Umbilical cord (tissue), 2 donors: ENCODE data around the gene PIMREG. TPM values are rescaled to one million over a fixed set of nuclear protein-coding genes. Genes with fewer than 3 reads are reported as not detected.
A peak's percentile ranks its signal among the peaks of the same experiment; 100 is the strongest.

Source experiments
- DNase-seq: peaks from one replicate; pipeline ENCODE4 v3.0.0-alpha.2; 2015; ENCODE audit warnings: low spot score
- total RNA-seq: library from RNA; depleted of rRNA; stranded (reverse); fragments of >200 nt; gene quantifications from one replicate; pipeline ENCODE4 v1.2.3, GENCODE V29; 2014; ENCODE audit warnings: low replicate concordance; ENCODE audit not compliant: insufficient read depth

Gene PIMREG, protein sequence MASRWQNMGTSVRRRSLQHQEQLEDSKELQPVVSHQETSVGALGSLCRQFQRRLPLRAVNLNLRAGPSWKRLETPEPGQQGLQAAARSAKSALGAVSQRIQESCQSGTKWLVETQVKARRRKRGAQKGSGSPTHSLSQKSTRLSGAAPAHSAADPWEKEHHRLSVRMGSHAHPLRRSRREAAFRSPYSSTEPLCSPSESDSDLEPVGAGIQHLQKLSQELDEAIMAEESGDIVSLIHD
- total RNA-seq = 3.1 TPM

DNA sequence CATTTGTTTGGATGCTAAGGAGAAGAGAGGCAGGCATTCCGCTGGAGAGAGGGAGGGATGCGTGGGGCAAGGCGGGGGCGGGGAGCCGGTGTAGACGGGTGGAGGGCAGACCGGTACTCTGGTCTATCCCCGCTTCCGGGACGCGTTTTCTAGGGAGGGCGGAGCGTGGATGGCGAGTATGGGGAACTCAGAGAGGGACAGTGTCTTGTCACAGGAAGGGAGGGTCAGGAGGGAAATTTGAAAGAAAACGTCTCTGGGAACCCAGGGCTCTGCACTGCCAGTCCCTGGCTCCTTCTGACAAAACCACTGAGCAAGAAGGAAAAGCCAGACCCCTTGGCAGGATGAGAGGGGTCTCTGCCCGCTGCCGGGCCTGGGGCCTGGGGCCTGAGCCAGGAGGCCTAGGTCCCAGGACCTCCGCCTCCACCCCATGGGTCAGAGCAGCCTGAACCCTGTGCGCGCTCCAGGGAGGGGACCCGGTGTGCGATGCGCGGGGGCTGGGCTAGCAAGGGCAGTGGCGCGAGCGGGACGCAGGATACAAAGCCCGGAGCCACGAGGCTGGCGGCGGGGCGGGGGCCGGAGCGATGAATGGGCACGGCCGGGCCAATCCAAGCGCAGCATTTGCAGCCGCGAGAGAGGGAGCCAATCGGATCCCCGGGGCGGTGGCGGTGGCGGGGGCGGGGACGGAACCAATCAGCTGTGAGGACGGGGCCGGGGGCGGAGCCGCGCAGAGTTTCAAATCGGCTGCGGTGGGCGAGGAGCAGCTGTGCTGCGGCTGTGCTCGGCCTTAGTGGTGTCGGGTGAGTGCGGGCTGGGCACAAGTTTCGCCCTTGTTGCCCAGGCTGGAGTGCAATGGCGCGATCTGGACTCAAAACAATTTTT, at the start of gene PIMREG:
Gene PIMREG, plus strand, starts transcription at position 764 of the 879 bp plus-strand sequence. CDS start 656 bp downstream, outside the sequence.
- peak; percentile 97 for DNase-seq

DNA sequence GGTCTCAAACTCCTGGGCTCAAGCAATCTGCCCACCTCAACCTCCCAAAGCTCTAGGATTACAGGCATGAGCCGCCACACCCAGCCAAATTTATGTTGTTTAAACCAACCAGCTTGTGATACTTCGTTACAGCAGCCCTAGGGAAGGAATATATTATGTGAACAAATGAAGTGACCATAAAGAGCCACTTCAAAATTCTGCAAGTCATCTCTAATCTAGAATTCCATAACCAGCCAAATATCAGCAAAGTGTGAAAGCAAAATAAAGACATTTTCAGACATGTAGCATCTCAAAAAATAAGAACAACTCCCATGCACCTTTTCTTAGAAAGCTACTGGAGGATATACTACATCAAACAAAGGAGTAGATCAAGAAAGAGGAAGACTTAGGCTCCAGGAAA, 45.3 kb upstream of the PIMREG start:
- no peak for DNase-seq

DNA sequence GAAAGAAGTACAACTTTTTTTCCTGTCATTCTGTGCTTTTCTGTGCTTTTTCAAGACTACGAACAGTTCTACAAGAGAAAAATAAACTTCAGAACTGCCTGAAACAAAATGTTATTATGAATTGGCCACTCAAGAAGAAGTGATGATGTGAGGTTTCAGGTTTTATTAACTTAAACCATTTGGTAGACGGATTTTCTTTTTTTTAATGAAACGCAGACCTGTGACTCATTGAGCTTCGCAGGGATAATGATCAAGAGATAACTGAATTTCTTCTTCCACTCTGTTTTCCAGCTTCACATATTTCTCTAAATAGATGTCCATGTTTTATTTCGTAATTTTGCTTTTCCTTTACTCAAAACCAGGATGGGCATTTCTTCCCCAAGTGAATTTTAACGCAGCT, 42.0 kb upstream of the PIMREG start:
- peak; percentile 21 for DNase-seq

DNA sequence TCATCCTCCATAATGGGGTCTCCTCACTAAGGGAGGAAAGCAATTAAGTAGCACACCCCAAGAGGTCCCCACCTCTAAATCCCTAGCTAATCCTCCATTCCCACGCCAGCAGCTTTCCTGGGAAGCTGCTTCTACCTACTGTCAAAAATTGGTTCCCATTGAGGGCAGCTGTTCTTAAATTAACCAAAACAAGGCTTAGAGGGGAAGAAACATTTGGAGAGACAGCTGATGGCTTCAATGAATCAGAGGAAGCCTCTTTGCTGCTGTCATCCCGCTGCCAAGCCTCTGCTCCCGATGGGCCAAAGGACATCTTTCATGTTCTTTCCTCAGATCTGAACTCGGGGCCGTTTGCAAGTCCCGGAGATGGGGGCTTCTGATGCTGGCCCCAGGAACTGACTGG, 36.0 kb upstream of the PIMREG start:
- no peak for DNase-seq

DNA sequence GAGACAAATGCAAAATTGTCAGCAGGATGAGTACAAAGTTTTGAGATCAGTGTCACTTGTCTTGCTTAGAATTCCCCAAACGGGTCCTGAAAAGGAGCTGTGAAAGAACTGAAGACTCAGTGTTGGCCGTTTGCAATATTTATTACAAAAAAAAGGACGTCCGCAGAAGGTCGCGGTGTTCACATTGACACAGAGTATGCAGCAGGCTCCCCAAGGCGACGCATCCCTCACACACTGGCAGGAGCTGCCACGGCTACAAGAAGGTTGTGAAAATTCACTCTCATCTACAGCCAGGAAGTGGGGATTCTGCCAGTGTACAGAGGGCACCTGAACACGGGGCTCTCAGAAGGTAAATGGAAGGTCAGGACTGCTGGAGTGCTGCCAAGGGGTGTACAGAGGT, 35.5 kb upstream of the PIMREG start:
- DNase-seq = no peak

DNA sequence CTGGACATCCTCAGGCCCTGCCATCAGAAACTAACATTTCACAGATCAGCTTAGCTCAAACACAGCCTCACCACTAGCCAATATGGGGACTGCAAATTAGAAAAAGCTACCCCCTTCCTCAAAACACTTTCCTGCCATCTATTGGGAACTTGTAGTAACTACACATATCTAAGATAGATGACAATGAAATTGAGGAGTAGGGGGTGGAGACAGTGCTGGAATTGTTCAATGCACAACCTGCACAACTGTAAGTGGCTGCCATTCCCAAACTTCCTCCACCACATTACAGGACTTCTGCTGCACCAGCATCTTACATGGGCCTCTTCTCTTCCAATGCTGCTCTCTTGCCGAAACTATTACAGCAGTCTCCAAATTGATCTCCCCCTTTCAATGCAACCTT, 31.2 kb upstream of the PIMREG start:
- no peak for DNase-seq

DNA sequence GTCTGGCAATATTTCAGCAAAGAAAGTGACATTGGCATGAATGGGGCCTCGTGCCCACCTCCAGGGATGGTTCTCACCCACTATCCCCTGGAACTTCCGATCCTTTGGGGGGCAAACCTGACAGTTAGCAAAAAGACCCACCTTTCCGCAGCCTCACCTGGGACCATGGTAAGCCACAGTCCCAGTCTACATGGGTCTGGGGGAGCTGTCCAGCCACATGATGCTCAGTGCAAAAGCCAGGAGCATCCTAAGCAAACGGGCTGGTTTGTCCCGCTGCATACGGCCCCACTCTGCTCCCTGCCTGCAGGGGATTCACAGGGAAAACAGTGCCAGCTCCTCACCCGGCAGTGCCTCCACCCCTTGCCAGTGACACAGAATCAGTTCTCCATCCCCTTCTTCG, 28.6 kb upstream of the PIMREG start:
- no peak for DNase-seq

DNA sequence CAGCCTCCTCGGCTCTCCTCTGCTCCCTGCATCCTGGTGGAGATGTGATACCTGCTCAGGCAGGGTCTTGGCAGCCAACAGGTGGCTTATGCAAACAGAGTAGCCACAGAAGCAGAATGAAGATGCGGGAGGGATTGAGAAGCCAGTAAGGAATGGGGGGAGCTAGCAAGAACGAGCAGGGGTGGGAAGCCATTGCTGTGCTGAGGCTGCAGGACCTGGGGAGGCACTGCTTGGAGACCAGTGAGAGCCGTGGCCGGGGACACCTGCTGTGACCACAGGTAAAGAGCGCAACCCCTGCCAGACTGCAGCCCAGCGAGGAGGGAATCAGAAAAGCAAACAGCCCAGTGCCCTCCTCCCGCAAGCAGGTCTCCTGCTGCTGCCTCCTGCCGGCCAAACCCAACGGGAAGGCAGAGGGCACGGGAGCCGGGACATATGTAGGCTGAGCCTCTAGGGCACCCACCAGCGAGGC, 24.0 kb upstream of the PIMREG start:
- DNase-seq = no peak

DNA sequence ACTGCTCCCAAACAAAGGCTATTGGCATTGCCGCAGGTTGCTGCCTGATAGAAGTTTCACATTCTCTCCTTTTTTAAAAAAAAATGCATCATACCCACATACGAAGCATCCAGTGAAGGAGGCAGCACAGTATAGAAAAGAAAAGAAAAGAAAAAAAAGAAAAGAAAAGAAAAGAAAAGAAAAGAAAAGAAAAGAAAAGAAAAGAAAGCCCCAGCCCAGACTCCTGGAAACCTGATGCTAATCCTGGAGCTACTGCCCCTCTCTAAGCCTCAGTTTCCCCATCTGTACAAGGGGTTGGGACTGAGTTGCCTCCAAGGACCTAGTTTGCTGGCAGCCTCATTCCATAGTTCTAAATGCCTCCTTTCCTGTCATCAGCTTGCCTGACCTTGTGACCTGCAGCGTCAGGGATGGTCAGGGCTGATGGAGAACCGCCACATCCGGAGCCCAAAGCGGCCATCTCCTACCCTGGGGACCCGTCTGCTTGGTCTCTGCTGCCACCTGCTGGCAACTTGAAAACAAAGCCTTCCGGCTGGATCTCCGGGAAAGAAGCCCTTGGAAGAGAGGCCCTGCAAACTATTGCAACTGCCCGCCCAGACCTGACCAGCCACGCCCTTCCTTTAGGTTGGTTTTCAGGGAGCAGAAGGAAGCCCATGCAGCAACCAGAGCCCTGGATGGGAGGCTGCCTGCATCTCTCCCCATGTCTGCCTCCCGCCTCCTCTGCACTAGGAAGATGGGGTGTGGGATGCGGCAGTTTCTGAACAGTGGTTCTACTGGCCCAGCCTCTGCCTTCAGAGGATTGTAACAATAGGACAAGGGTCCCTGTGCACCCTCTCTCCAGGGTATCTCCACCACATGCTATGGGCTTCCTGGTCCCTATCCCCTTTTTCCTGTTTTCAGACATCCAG, 22.3 kb upstream of the PIMREG start:
- peak; percentile 76 for DNase-seq

DNA sequence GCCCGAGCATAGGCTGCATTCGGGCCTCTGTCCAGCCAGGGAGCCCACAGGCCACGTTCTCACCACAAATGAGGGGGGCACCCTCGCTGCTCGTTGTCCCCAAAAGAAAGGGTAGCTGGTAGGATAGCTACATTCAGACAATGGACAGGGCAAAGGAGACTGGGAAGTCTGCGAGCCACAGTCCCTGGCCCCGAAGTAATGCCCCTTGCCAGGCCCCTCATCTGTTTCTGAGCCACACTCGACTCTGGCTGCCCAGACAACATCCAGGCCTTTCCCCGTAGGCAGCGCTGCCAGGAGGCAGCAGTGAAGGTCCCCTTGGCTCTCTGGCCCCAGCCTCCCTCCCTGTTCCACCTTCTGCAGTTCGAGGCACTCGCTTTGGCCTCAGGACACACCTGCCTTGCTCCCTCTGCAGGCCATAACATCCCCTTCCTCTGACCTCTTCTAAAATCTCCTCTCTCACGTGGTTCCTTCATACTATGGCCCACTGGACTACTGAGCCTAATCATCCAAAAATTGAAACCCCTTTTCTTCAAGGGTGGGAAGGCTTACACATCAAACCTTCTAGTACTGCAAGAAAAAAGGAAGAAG, 21.5 kb upstream of the PIMREG start:
- no peak for DNase-seq

DNA sequence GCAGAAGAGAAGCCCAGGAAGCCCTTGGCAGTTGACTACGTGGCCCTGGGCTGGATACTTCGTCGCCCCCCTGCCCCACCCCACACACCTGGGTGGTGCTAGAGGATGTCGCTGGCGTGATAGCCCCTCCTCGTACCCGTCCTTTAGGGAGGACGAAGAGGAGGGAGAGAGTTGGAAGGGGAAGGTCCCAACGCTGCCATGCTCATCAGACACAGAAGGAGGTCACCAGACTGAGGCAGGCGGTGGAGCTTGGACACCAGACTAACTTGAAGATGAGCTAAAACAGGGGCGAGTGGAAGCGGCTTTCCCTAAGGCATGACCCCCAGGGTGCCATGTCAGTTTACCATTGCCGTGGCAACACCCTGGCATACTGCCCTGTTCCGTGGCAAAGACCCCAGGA, 20.3 kb upstream of the PIMREG start:
- no peak for DNase-seq

DNA sequence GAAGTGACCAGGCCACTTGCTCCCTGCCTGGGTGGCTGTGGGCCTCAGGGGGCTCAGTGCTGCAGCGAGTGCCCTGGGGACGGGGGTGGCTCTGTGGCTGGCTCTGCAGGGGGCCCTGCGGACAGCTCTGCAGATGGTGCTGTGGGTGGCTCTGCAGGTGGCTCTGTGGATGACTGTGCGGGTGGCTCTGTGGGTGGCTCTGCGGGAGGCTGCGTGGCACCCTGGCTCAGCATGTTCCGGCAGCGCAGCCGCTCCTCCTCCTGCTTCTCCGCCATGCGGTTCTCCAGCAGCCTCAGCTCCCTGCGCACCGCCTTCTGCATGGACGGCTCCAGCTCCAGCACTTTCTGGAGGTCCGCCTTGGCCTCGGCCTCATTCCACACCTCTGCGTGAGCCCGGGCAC, 18.8 kb upstream of the PIMREG start:
- DNase-seq = no peak

DNA sequence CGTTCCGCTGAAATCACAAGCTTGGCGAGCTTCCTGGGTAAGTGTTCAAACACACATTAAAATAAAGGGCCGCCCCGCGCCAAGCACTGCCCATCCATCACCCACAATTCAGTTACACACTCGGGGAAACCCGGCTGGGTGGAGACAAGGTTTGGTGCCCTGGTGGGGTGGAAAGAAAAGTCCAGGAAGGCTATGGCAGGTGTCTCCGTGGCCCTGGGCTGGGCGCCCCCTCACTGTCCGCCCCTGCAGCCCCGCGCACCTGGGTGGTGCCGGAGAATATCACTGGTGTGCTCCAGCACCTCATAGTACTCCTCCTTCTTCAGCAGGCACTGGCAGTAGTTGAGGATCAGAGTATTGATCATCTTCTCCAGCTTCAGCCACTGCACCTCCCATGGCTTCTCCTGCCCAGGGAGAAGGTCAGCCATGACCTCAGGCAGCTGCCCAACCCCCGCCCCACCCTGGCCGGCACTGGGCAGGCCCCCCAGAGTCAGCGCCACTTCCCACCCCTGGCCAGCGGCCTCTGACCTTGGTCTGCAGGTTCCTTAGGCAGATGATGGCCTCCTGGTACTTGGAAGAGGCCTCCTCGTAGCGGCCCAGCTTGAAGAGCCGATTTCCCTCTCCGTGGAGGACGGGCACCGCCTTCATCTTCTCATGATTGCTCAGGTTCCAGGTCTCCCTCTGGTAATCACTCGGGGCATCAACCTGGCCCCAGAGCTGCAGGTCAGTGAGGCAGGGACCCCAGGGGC, 17.7 kb upstream of the PIMREG start:
- DNase-seq = no peak

DNA sequence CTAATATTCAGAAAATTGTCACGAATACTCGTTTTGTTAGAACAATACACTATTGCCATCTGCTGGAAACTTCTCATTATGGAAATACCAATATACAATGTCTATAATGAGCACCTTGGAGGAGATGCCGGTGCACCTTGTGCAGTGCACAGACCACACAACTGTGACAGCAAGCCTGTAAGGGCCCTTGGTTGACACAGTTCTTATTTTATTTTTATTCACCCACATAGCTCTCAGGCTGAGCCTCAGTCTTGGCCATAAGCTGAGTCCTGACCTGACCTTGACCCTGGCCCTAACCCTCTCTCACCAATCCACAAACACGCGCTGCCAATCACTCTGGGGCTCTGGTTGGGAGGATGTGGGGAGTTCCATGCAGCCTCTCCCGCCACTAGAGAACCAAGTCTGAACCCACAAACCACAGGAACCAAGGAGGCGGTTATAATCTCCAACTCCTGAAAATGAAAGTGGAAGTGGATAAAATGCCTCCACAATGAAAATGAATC, 16.9 kb upstream of the PIMREG start:
- DNase-seq = no peak

DNA sequence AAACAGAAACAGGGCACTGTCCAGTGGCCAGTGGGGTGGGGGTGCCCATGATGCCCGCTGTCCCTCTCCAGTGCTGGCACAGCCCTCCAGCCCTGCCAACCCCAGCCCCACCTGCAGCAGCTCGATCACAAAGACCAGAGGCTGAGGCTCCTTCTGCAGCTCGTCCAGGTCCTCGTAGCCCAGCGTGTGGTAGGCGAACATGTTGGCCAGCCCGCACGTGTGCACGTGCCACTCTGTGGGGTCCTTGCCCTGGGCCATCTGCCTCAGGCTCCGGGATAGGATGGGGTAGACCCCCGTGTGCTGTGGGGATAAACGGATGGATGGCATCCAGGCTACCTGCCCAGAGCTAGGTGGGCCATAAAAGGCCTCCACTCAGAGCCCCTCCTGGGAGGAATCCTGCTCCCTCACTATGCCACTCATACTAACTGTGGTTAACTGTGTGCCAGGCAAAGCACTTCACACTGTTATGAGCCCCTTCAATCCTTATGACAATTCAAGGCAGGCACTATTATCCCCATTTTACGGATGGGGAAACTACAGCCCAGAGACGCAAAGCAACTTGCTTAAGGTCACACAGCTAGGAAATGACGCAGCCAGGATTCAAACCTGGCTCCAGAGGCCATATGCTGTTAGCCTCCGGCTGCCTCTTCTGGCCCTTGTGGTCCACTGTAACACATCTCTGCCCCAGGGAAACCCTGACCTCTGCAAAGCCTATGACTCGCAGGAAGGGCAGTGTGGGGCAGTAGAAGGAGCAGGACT, 15.9 kb upstream of the PIMREG start:
- DNase-seq = no peak

DNA sequence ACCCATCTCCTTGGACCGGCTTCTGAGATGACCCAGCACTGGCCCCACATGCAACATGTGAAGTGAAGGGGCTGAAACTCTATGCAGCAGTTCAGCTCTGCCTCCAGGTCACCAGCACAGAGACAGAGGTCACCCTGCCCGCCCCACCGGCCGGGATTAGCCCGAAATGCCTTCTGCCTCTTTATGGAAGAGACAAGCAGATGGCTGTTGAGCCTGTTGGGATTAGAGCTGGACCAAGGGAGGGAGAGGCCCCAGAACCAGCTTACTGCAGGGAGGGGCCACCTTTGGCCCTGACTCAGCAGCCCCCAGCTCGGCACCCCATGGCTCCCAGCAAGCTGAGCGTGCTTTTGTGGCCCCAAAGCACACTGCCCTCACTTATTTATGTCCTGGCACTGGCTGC, 15.0 kb upstream of the PIMREG start:
- DNase-seq = no peak

DNA sequence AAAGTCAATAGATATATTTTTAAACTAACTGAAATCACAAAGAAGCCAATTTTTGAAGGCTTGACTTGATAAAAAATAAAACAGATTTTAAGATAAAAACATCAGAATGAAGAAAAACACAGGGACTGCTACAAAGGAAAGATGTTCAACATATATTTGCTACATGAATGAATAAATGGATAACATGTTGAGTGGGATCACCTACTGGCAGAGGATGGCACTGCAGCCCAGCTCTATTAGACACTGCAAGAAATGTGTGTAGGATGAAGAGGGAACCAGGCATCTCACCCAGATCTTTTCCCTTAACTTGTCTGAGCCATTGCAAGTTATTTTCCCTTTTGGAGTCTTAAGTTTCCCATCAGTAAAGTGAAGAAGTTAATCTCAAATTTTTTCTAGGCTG, 13.5 kb upstream of the PIMREG start:
- DNase-seq = no peak

DNA sequence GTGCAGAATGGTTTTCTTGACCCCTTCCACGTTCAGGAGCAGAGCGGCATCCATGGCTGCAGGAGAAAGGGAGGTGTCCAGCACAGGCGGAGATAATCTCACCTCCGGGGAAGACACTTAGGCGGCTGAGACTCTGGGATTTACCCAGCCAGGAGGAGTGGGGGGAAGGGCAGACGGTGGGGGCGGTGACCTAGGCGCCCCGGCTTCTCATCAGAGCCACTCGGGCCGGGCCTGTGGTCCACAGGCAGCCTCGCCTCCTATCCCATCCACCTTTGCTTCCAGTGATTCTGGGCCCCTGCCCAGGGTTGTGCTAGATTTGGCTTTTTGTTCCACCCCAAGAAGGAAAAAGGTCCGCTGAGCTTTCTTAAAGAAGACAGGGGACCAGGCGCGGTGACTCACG, 9.2 kb upstream of the PIMREG start, which contains the start of gene AIPL1:
Gene AIPL1, minus strand, starts transcription at position 71 of the 400 bp plus-strand sequence. Its CDS starts 17 bp downstream, at position 54.
- no peak for DNase-seq

DNA sequence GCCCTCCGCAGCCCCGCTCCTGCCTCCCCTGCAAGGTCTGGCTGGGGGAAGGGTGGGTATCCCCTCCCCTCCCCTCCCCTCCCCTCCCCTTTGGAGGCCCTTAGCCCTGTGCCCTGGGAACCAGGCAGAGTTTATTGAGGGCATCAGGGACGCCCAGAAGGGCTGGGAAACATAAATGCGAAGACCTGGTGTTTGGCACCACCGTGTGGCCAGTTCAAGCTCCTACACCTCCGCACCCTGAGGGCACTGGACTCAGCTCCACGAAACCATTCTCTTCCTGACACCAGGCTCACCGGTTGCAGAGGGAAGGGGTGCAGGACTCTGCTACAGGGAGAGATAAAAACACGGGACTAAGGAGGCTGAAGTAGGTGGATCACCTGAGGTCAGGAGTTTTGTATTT, 8.3 kb upstream of the PIMREG start:
- DNase-seq = peak; percentile 62

DNA sequence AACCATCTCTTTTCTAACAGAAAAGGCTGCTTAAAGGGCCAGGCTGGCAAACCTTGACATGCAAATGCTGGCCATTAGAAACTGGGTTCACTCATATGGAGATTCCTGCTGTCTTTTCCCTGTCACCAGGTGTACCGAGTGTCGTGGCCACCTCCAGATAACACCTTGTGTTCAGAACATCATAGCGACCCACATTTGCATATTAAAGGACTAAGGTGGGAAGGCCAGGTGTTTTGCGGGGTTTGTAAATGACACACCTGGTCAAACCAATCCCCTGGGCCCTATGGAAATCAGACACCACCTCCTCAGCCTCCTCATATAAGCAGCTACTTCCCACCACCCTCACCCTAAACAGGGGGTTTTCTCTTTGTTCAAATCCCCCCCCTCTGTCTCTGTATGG, 6.8 kb upstream of the PIMREG start:
- DNase-seq = no peak
